GM19468 (cell line): Measurements from ENCODE around the gene PDZD4.
"Not testable (repeated sequence)": the region's sequence is repeated elsewhere in the genome, so short reads cannot be mapped to it uniquely, and the experiment has no call there.

Experiments used
- ATAC-seq: cut with Tn5 transposase; IDR thresholded peaks from one replicate; pipeline ENCODE4 v1.9.1; 2021; ENCODE audit warnings: mild to moderate bottlenecking, moderate library complexity, moderate number of reproducible peaks; ENCODE audit not compliant: unreplicated experiment; ENCODE audit errors: extremely low read depth

Gene PDZD4

GRCh38 chrX:153845842-153846241 is 15.5 kb upstream of the PDZD4 start:
- ATAC-seq, result no peak

DNA sequence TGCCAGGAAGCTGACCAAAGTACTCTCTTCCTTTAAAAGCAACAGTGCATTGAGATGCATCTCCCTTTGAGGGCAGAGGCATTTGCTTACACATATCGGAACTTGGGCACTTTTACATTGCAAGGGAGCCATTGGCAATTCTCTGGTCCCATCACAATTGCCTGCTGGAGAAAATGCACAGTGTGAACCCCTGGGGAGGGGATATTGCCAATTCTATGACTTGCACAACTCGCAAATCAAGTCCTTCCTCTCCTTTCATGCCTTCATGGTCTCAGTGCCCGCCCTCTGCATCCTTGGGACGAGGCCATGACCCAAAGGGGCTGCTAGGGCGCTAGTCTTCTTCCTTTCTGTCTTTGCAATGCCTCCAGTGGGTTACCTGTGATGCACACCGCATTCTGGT is 14.9 kb upstream of the PDZD4 start:
- ATAC-seq, result no peak

GRCh38 chrX:153844509-153845082 is 14.3 kb upstream of the PDZD4 start:
- no peak for ATAC-seq

DNA sequence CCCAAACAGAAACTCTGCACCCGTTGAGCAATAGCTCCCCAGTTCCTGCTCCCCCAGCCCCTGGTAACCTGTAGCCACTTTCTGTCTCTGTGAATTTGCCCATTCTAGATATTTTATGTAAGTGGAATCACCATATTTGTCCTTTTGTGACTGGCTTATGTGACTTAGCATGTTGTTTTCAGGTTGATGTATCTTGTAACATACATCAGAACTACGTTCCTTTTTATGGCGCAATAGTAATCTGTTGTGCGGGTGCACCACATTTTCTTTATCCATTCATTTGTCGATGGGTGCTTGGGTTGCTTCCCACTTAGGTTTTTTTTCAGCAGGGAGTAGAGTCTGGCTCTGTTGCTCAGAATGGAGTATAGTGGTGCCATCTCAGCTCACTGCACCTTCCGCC is 6.6 kb upstream of the PDZD4 start:
- no peak for ATAC-seq

- no peak for ATAC-seq
Observed at GRCh38 chrX:153832728-153833127, 2.4 kb upstream of the PDZD4 start.

- no peak for ATAC-seq
Observed at GRCh38 chrX:153831429-153832150, 1.2 kb upstream of the PDZD4 start.

DNA sequence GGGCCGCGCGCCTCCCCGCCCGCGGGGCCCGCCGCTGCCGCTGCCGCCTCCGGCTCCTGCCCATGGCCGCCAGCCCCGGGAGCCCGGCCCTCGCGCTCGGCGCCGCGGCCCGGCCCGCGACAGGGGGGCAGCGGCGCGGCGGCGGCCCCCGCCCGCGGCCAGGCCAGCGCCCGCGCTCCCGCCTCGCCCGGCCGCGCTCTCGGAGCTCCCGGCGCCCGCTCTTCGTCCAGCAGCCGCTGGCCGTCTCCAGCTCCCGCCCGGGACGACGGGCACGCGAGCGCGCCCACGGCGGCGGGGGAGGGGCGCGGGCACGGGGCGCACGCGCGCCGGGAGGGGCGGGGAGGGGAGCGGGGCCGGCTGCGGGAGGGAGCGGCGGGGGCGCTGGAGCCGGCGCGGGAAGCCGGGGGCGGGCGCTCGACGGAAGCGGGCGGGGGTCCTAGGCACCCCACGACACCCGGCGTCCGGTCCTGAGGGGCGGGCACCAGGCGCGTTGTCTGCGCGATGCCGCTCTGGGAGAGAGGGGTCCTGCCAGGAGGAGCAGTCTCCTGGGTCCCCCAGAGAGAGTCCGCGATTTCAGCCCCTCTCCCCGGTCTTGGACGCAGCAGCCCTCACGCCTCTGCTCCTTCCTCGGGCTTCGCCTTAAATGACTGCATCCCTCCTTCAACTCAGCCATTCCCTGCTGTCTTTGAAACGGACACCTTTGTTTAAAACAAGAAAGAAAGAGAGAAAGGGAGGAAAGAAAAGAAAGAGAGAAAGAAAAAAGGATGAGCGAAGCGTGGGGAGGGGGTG is 490 bp upstream of the PDZD4 start:
- ATAC-seq, result no peak

GRCh38 chrX:153829549-153829798 is 870 bp downstream of the PDZD4 start:
- ATAC-seq, result no peak

- ATAC-seq, result no peak
Observed at GRCh38 chrX:153828723-153829548, 1.4 kb downstream of the PDZD4 start.

GRCh38 chrX:153828308-153828707 is 2.0 kb downstream of the PDZD4 start:
- ATAC-seq, result no peak

- no peak for ATAC-seq
Observed at GRCh38 chrX:153827903-153828302, 2.4 kb downstream of the PDZD4 start.

DNA sequence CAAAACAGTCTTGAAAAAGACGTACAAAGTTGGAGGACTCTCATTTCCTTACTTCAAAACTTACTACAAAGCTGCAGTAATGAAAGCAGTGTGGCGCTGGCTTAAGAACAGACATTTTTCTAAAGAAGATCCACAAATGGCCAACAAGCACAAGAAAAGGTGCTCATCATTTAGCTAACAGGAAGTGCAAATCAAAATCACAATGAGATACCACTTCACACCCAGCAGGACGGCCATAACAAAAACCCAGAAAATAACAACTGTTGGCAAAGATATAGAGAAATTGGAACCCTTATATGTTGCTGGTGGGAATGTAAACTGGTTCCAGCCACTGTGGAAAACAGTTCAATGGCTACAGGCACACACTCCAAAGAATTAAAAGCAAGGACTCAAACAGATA is 3.3 kb downstream of the PDZD4 start:
- no peak for ATAC-seq

- no peak for ATAC-seq
Observed at GRCh38 chrX:153825042-153825441, 5.3 kb downstream of the PDZD4 start.

DNA sequence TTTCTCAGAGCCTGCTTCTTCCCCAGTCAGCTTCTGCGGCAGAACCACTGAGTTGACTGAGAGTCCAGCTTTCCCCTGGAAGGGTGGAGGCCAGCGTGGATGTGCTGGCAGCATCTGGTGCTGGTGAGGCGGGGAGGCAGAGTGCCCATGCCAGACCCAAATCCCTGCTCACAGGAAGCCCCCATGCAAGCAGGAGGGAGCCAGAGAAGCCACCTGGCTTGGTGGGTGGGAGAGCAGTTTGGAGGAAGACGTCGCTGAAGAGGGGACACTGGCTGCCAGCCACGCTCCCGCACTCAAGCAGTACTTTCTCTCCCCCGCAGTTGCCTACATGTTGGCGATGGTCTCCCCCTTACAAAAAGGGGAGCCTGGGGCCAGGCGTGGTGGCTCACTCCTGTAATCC is 6.0 kb downstream of the PDZD4 start:
- ATAC-seq, result no peak

DNA sequence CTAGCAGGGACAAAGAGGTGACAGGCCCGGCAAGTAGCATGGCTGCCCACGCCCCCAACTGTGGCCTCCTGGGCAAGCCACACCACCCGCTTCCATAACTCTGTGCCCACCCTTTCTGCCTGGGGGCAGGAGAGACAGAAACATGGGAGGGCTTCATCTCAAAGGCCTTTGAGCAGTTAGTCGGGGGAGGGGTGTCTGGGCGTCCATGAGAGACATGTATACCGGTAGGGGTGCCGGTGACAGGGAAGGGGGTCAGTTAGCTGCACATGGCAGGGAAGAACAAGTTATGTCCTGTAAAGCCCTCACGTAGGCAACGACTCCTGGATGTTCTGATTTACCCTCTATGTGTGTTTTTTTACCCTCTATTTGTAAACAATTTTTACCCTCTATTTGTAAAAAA is 9.3 kb downstream of the PDZD4 start:
- no peak for ATAC-seq

DNA sequence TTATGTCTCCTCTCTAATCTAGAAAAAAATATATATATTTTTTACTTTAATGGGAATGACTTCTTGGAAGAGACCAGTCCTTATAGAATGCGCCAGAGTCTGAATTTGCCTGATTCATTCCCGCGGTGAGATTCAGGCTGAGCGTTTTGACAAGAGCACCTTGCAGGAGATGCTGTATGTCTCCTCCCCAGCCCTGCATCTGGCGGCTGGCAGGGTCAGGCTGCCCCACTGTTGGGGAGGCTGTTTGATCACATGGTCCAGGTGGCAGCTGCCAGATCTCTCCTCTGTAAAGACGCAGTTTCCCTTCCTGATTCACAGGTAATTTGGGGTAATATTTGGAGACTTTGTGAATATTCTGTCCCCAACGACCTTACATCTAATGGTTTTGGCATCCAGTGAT is 9.7 kb downstream of the PDZD4 start:
- ATAC-seq, result no peak

DNA sequence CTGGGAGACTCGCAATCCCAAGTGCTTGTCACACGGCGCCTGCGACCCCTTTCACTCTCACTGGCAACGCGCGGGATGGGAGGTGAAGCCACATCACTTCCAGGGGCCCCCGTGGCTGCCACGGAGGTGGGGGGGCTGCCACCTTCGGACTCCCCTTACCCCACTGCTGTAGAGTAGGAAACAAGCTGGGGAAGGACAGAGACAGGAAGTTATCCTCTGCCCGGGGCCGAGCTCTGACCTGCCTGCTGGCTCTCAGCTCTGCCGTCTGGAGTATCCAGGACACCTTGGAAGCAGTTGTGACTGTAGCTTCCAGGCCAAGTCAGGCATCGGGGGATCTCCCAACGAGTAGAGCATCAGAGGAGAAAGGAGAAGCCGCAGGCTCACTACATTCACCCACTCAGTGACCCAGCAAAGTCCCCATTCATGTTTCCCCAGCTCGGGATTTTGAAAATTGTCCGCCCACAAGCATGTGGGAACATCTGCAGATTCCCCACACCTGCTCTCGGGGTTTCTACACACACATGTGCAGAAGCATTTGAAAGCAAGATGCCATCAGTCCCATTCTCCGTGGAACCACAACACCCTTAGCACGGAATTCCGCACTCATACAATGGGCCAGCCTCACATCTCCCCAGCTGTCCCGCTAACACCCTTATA is 10.8 kb downstream of the PDZD4 start:
- ATAC-seq, result no peak

DNA sequence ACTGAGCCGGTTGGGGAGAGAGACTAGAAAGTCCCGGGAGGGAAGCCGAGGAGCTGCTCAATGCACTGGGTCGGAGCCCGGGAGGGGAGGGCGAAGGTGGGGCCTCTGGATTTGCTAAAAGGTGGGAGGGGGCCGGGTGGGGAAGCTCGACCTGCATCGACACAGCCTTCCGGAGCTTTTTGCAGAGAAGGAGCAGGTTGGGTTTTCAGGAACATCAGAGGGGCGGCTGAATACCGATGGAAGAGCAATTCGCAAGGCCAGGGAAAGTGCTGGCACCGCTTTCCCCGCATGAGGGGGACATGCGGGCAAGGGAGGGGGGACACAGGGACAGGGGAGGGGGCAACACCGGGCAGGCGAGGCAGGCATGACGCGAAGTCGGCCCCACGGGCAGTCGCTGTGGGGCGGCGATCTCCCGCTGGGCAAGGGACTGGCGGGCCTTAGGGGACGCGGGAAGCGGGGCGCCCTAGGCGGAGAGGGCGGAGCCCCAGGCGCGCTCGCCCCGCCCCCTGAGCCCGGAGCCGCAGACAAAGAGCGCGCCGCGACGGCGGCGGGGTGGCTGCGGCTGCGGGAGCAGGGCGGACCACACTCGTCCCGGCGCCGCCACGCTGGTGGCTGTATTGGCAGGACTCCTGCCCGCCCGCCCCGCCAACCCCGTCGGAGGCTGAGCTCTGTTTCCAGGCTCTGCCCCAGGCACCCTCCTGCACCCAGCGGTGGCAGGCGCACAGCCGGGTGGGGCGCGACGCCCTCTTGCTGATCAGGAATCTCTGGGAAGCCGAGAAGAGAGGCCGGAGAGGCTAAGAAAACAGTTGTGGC is 11.6 kb downstream of the PDZD4 start:
- ATAC-seq, result no peak

GRCh38 chrX:153818064-153818463 is 12.3 kb downstream of the PDZD4 start:
- ATAC-seq, result not testable (repeated sequence)
